ENCODE measurements around the gene MTCH1.

MTCH1 gene

GRCh38 chr6:36985808-36986703 lies at the start of gene MTCH1:
Gene MTCH1, minus strand, starts transcription at chr6:36986196. Its CDS starts 23 bp downstream, at chr6:36986173.
- peak; percentile 91 for DNase-seq (ENCODE audit: low spot score)

GRCh38 chr6:37033819-37034795 lies 48.1 kb upstream of the MTCH1 start:
- no peak for DNase-seq (ENCODE audit: low spot score)

- no peak for DNase-seq (ENCODE audit: low spot score)
These were observed 47.3 kb upstream of the MTCH1 start for GRCh38 chr6:37033255-37033654.

GRCh38 chr6:37032239-37032638 lies 46.2 kb upstream of the MTCH1 start:
- DNase-seq (ENCODE audit: low spot score), result no peak

GRCh38 chr6:37030599-37030998 lies 44.6 kb upstream of the MTCH1 start:
- no peak for DNase-seq (ENCODE audit: low spot score)

GRCh38 chr6:37029249-37029971 lies 43.4 kb upstream of the MTCH1 start:
- peak; percentile 69 for DNase-seq (ENCODE audit: low spot score)

GRCh38 chr6:37027811-37028469 lies 41.9 kb upstream of the MTCH1 start:
- no peak for DNase-seq (ENCODE audit: low spot score)

GRCh38 chr6:37027036-37027720 lies 41.2 kb upstream of the MTCH1 start:
- DNase-seq (ENCODE audit: low spot score), result no peak

GRCh38 chr6:37025621-37026466 lies 39.8 kb upstream of the MTCH1 start:
- no peak for DNase-seq (ENCODE audit: low spot score)

GRCh38 chr6:37024656-37025337 lies 38.8 kb upstream of the MTCH1 start:
- DNase-seq (ENCODE audit: low spot score), result no peak

GRCh38 chr6:37022135-37022863 lies 36.3 kb upstream of the MTCH1 start:
- DNase-seq (ENCODE audit: low spot score), result no peak

GRCh38 chr6:37021356-37022129 lies 35.5 kb upstream of the MTCH1 start:
- peak; percentile 63 for DNase-seq (ENCODE audit: low spot score)

GRCh38 chr6:37020812-37021211 lies 34.8 kb upstream of the MTCH1 start:
- no peak for DNase-seq (ENCODE audit: low spot score)

- no peak for DNase-seq (ENCODE audit: low spot score)
These were observed 34.4 kb upstream of the MTCH1 start for GRCh38 chr6:37020381-37020780.

- no peak for DNase-seq (ENCODE audit: low spot score)
These were observed 33.1 kb upstream of the MTCH1 start for GRCh38 chr6:37019065-37019450.

GRCh38 chr6:37018198-37019064 lies 32.4 kb upstream of the MTCH1 start:
- peak; percentile 92 for DNase-seq (ENCODE audit: low spot score)
